HEK293 (cell line): ENCODE measurements around the gene C2CD3.

ENCODE experiments used
- CTCF ChIA-PET: fragments of 350-600 bp; formaldehyde crosslinking; extraction: SDS; loops from one replicate; lab custom pipeline; 2021; ENCODE audit warnings: antibody characterized with exemption; lab: Yijun Ruan, JAX
- POLR2A ChIA-PET: fragments of 300-600 bp; formaldehyde crosslinking; extraction: SDS; loops from one replicate; lab custom pipeline; 2020; ENCODE audit warnings: antibody characterized with exemption, inconsistent platforms; lab: Yijun Ruan, JAX
- H3K27ac ChIP-seq: fragments of 200-500 bp; sonication (Bioruptor generic); 2 replicates; pipeline ENCODE4 v1.5.1; 2014; ENCODE audit warnings: low read depth, low read length, control low read depth, inconsistent platforms; ENCODE audit errors: extremely low read depth
- H3K36me3 ChIP-seq, 2 experiments: fragments of 200-500 bp in 1 of 2; sonication (Bioruptor generic) in 1 of 2; 1 replicate in 1 of 2; 2 replicates in 1 of 2; pipeline ENCODE4 v1.5.1; 2014 to 2017; ENCODE audit warnings: inconsistent platforms in 2 of 2, low read length in 2 of 2; ENCODE audit not compliant: control insufficient read depth in 2 of 2, insufficient read depth in 1 of 2
- H3K4me1 ChIP-seq: fragments of 200-500 bp; sonication (Bioruptor generic); 2 replicates; pipeline ENCODE4 v1.5.1; 2014; ENCODE audit warnings: mild to moderate bottlenecking, low read length, inconsistent platforms; ENCODE audit not compliant: control insufficient read depth, insufficient read depth
- H3K4me3 ChIP-seq: 2 replicates; pipeline ENCODE4 v1.5.1; 2011; ENCODE audit warnings: low read depth, mild to moderate bottlenecking, control low read depth, low read length, moderate library complexity
- H3K9me3 ChIP-seq: fragments of 200-500 bp; sonication (Bioruptor generic); 2 replicates; pipeline ENCODE4 v1.5.1; 2014; ENCODE audit warnings: low read depth, low read length, inconsistent platforms; ENCODE audit not compliant: control insufficient read depth, insufficient read depth
- ELK4 ChIP-seq: IDR thresholded peaks from 2 replicates; pipeline ENCODE4 v1.6.1; 2011; ENCODE audit warnings: mild to moderate bottlenecking, low read depth, low read length, borderline replicate concordance
- MYNN ChIP-seq: fragments of 450-650 bp; formaldehyde crosslinking; IDR thresholded peaks from 2 replicates; pipeline ENCODE4 v1.5.1; 2016; ENCODE audit warnings: missing biosample characterization, missing genetic modification characterization, borderline replicate concordance
- RBAK ChIP-seq: fragments of 450-650 bp; formaldehyde crosslinking; IDR thresholded peaks from 2 replicates; pipeline ENCODE4 v1.5.1; 2016; ENCODE audit warnings: missing biosample characterization, missing genetic modification characterization
- SCRT1 ChIP-seq: fragments of 450-650 bp; formaldehyde crosslinking; IDR thresholded peaks from 2 replicates; pipeline ENCODE4 v1.5.1; 2016; ENCODE audit warnings: missing biosample characterization, missing genetic modification characterization, borderline replicate concordance
- SETDB1 ChIP-seq: IDR thresholded peaks from one replicate; pipeline ENCODE4 v1.6.1; 2017; ENCODE audit warnings: mild to moderate bottlenecking, low read length, moderate library complexity, mixed read lengths; ENCODE audit not compliant: insufficient read length
- ZBTB10 ChIP-seq: fragments of 450-650 bp; formaldehyde crosslinking; IDR thresholded peaks from 2 replicates; pipeline ENCODE4 v1.5.1; 2016; ENCODE audit warnings: missing biosample characterization, missing genetic modification characterization
- ZBTB48 ChIP-seq: fragments of 450-650 bp; formaldehyde crosslinking; IDR thresholded peaks from 2 replicates; pipeline ENCODE4 v1.5.1; 2016; ENCODE audit warnings: missing biosample characterization, missing genetic modification characterization
- ZEB2 ChIP-seq: fragments of 450-650 bp; formaldehyde crosslinking; IDR thresholded peaks from 2 replicates; pipeline ENCODE4 v1.5.1; 2016; ENCODE audit warnings: missing biosample characterization, missing genetic modification characterization
- ZFP69B ChIP-seq: fragments of 450-650 bp; formaldehyde crosslinking; IDR thresholded peaks from 2 replicates; pipeline ENCODE4 v1.5.1; 2016; ENCODE audit warnings: missing biosample characterization, missing genetic modification characterization
- ZIC2 ChIP-seq: fragments of 450-650 bp; formaldehyde crosslinking; IDR thresholded peaks from 2 replicates; pipeline ENCODE4 v1.5.1; 2016; ENCODE audit warnings: missing biosample characterization, missing genetic modification characterization
- ZNF10 ChIP-seq: fragments of 450-650 bp; formaldehyde crosslinking; IDR thresholded peaks from 2 replicates; pipeline ENCODE4 v1.5.1; 2017; ENCODE audit warnings: missing biosample characterization, missing genetic modification characterization
- ZNF16 ChIP-seq: fragments of 450-650 bp; formaldehyde crosslinking; IDR thresholded peaks from 2 replicates; pipeline ENCODE4 v1.5.1; 2016; ENCODE audit warnings: low read depth, missing biosample characterization, missing genetic modification characterization
- ZNF169 ChIP-seq: fragments of 450-650 bp; formaldehyde crosslinking; IDR thresholded peaks from 2 replicates; pipeline ENCODE4 v1.5.1; 2016; ENCODE audit warnings: missing biosample characterization, missing genetic modification characterization
- ZNF19 ChIP-seq: fragments of 450-650 bp; formaldehyde crosslinking; IDR thresholded peaks from 2 replicates; pipeline ENCODE4; 2016; ENCODE audit warnings: missing biosample characterization, missing genetic modification characterization, low read depth
- ZNF2 ChIP-seq: fragments of 450-650 bp; formaldehyde crosslinking; IDR thresholded peaks from 2 replicates; pipeline ENCODE4 v1.5.1; 2016; ENCODE audit warnings: missing biosample characterization, missing genetic modification characterization
- ZNF239 ChIP-seq: fragments of 450-650 bp; formaldehyde crosslinking; IDR thresholded peaks from 2 replicates; pipeline ENCODE4 v1.5.1; 2016; ENCODE audit warnings: missing biosample characterization, missing genetic modification characterization
- ZNF311 ChIP-seq: fragments of 450-650 bp; formaldehyde crosslinking; IDR thresholded peaks from 2 replicates; pipeline ENCODE4 v1.5.1; 2017; ENCODE audit warnings: missing biosample characterization, missing genetic modification characterization, borderline replicate concordance
- ZNF544 ChIP-seq: fragments of 450-650 bp; formaldehyde crosslinking; IDR thresholded peaks from 2 replicates; pipeline ENCODE4 v1.5.0; 2017; ENCODE audit warnings: missing biosample characterization, missing genetic modification characterization
- ZNF621 ChIP-seq: fragments of 450-650 bp; formaldehyde crosslinking; IDR thresholded peaks from 2 replicates; pipeline ENCODE4 v1.5.1; 2017; ENCODE audit warnings: missing biosample characterization, missing genetic modification characterization
- ZNF624 ChIP-seq: fragments of 450-650 bp; formaldehyde crosslinking; IDR thresholded peaks from 2 replicates; pipeline ENCODE4 v1.5.1; 2017; ENCODE audit warnings: missing biosample characterization, missing genetic modification characterization
- ZNF660 ChIP-seq: fragments of 450-650 bp; IDR thresholded peaks from 2 replicates; pipeline ENCODE4 v1.5.1; 2018; ENCODE audit warnings: missing biosample characterization, mild to moderate bottlenecking, missing genetic modification characterization
- ZNF701 ChIP-seq: fragments of 450-650 bp; formaldehyde crosslinking; IDR thresholded peaks from 2 replicates; pipeline ENCODE4 v1.5.1; 2016; ENCODE audit warnings: missing biosample characterization, missing genetic modification characterization
- ZNF776 ChIP-seq: fragments of 450-650 bp; formaldehyde crosslinking; IDR thresholded peaks from 2 replicates; pipeline ENCODE4 v1.5.0; 2017; ENCODE audit warnings: missing biosample characterization, missing genetic modification characterization, borderline replicate concordance
- ZSCAN4 ChIP-seq: fragments of 450-650 bp; formaldehyde crosslinking; IDR thresholded peaks from 2 replicates; pipeline ENCODE4 v1.5.1; 2017; ENCODE audit warnings: missing biosample characterization, missing genetic modification characterization
- TF ChIP-seq, protein P1 (sequence below): sonication (generic); formaldehyde crosslinking; IDR thresholded peaks from 2 replicates; pipeline ENCODE4 v1.8.1; 2022; ENCODE audit warnings: mild to moderate bottlenecking, moderate library complexity, missing genetic modification reagents
- TF ChIP-seq, protein P2 (sequence below): fragments of 450-650 bp; formaldehyde crosslinking; IDR thresholded peaks from 2 replicates; pipeline ENCODE4 v1.5.1; 2016; ENCODE audit warnings: missing biosample characterization, missing genetic modification characterization

The C2CD3 gene

DNA sequence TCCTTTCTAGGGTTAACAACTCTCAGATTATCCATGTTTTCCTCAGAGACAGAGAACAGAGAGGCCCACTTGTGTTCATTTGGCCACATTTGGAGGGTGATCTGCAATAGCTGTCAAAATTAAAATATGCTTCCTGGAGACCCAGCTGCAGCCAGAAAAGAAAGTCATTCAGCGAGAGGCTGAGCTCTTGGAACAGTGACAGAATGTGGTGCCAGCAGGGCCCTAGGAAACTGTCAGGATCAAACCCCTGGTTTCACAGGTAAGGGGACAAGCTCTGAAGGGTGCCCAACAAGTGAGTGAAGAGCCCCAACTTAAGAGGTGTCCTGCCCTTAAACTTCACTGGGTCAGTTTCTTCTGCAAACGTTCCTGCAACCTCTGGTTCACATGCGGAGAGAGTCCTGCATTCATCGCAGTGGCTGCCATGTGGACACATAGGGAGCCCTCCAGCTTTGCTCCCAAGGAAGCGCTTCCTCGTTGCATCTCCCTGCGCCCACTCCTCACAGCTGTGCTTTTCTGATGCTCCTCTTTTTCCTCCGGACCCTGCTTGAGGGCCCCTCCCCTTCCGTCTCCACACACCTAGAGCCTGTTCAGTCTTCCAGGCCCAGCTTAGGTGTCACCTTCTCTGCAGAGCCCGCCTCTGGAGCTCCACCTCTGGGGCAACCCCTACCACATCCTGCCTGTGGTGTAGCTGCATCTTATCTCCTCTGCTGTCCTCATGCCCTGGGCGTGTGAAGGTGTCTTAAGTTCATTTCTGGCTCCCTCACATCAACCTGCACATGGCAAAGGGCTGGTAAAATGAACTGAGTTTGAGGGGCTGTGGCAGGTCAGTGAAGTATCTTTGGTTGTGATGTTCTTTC is 165.8 kb downstream of the C2CD3 start (continued):
- TF ChIP-seq ZNF239 (tag by site-specific recombination) = no peak
- TF ChIP-seq ZNF776 = no peak
- no peak for TF ChIP-seq ZNF660 (tag by site-specific recombination)
- TF ChIP-seq SETDB1 = no peak

GRCh38 chr11:74004046-74004695 is 166.6 kb downstream of the C2CD3 start:
- Histone ChIP-seq H3K36me3 (peaks cover 0 to 13% of the 10 kb centered on the region in 2 experiments; a peak in 1 of 3 replicates), H3K9me3 (no peaks in the 10 kb centered on the region), H3K4me3 (no peak overlapping the region), H3K4me1 (no peaks in the 10 kb centered on the region), H3K27ac (no peak overlapping the region)
- no peak for TF ChIP-seq RBAK (tag by site-specific recombination)
- TF ChIP-seq ZNF10 (tag by site-specific recombination) = no peak
- no peak for TF ChIP-seq ZBTB48 (tag by site-specific recombination)
- no peak for TF ChIP-seq ZIC2
- TF ChIP-seq, protein P1, sequence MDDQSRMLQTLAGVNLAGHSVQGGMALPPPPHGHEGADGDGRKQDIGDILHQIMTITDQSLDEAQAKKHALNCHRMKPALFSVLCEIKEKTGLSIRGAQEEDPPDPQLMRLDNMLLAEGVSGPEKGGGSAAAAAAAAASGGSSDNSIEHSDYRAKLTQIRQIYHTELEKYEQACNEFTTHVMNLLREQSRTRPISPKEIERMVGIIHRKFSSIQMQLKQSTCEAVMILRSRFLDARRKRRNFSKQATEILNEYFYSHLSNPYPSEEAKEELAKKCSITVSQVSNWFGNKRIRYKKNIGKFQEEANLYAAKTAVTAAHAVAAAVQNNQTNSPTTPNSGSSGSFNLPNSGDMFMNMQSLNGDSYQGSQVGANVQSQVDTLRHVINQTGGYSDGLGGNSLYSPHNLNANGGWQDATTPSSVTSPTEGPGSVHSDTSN (CRISPR knock-in tag) = no peak
- TF ChIP-seq ZNF621 (tag by site-specific recombination) = no peak
- no peak for TF ChIP-seq ZSCAN4 (tag by site-specific recombination)
- no peak for TF ChIP-seq ZNF169
- TF ChIP-seq ZEB2 (tag by site-specific recombination) = no peak
- no peak for TF ChIP-seq ZNF311 (tag by site-specific recombination)
- no peak for TF ChIP-seq ZNF19 (tag by site-specific recombination)
- TF ChIP-seq MYNN = no peak
- no peak for TF ChIP-seq ZNF544
- no peak for TF ChIP-seq ZFP69B (tag by site-specific recombination)
- TF ChIP-seq ZNF16 (tag by site-specific recombination) = no peak
- TF ChIP-seq ZNF2 (tag by site-specific recombination) = no peak
- POLR2A ChIA-PET = no interaction called here
- CTCF ChIA-PET = interaction anchor here (1.4 kb wide), 1 partner anchor 41 kb away, joined by 3 read pairs; no protein-coding TSS in a partner anchor

DNA sequence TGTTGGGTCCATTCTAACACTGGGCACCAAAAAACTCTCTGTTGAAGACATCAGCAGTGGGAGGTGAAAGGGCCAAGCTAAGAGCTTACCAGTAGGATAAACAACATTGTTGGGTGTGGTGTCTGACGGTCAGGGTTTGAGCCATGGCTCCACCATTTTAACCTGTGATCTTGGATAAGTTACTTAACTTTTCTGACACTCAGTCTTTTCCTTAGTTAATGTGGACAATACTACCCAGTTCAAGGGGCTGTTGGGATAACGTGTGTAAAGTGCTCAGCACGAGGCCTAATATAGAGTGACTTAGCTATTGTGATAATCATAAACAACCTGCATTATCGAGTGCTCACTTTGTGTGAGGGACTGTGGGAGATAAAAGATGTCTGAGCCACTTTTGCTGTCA is 168.0 kb downstream of the C2CD3 start:
- Histone ChIP-seq H3K4me1 (no peaks in the 10 kb centered on the region), H3K27ac (no peak overlapping the region), H3K9me3 (no peaks in the 10 kb centered on the region), H3K36me3 (peaks cover 0 to 13% of the 10 kb centered on the region in 2 experiments; a peak in 1 of 3 replicates), H3K4me3 (no peak overlapping the region)
- CTCF ChIA-PET = interaction anchor here (1.0 kb wide), 1 partner anchor 11 kb away, joined by 3 read pairs; no protein-coding TSS in a partner anchor
- POLR2A ChIA-PET = no interaction called here
- TF ChIP-seq ELK4 (no peak), ZNF701 (tag by site-specific recombination) (no peak), ZNF169 (no peak), ZNF624 (tag by site-specific recombination) (no peak), ZBTB10 (tag by site-specific recombination) (no peak), SCRT1 (no peak)
- TF ChIP-seq, protein P2, sequence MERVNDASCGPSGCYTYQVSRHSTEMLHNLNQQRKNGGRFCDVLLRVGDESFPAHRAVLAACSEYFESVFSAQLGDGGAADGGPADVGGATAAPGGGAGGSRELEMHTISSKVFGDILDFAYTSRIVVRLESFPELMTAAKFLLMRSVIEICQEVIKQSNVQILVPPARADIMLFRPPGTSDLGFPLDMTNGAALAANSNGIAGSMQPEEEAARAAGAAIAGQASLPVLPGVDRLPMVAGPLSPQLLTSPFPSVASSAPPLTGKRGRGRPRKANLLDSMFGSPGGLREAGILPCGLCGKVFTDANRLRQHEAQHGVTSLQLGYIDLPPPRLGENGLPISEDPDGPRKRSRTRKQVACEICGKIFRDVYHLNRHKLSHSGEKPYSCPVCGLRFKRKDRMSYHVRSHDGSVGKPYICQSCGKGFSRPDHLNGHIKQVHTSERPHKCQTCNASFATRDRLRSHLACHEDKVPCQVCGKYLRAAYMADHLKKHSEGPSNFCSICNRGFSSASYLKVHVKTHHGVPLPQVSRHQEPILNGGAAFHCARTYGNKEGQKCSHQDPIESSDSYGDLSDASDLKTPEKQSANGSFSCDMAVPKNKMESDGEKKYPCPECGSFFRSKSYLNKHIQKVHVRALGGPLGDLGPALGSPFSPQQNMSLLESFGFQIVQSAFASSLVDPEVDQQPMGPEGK (tag by site-specific recombination) = no peak
